ENCODE measurements around the gene SLITRK6.
"Not testable (repeated sequence)": the region's sequence is repeated elsewhere in the genome, so short reads cannot be mapped to it uniquely, and the experiment has no call there.

SLITRK6 gene, protein sequence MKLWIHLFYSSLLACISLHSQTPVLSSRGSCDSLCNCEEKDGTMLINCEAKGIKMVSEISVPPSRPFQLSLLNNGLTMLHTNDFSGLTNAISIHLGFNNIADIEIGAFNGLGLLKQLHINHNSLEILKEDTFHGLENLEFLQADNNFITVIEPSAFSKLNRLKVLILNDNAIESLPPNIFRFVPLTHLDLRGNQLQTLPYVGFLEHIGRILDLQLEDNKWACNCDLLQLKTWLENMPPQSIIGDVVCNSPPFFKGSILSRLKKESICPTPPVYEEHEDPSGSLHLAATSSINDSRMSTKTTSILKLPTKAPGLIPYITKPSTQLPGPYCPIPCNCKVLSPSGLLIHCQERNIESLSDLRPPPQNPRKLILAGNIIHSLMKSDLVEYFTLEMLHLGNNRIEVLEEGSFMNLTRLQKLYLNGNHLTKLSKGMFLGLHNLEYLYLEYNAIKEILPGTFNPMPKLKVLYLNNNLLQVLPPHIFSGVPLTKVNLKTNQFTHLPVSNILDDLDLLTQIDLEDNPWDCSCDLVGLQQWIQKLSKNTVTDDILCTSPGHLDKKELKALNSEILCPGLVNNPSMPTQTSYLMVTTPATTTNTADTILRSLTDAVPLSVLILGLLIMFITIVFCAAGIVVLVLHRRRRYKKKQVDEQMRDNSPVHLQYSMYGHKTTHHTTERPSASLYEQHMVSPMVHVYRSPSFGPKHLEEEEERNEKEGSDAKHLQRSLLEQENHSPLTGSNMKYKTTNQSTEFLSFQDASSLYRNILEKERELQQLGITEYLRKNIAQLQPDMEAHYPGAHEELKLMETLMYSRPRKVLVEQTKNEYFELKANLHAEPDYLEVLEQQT

GRCh38 chr13:85799097-85799582 lies at the start of gene SLITRK6:
TSS of gene SLITRK6 (minus strand) at chr13:85799419. CDS start at chr13:85796508, 2,911 bp downstream.
- DNase-seq, result no peak

- DNase-seq, result no peak
These were observed 47.8 kb upstream of the SLITRK6 start for GRCh38 chr13:85847012-85847411.

DNA sequence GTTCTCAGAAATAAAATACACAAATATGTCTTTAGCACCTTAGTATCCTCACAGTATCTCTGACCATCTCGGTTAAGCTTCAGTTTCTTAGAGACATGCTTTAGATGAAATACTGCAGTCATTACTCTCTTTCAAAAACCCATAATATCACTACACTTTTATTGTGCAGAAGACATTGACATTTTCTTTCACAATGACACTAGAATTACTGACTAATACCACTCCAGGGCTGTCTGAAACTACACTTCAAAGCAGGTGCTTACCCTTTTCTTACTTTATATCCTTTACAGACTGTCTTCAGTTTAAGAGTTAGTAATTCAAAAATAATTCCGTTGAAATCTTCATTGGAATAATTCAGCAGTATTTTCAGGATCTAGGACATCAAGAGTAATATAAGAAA lies 42.2 kb upstream of the SLITRK6 start:
- DNase-seq, result no peak

DNA sequence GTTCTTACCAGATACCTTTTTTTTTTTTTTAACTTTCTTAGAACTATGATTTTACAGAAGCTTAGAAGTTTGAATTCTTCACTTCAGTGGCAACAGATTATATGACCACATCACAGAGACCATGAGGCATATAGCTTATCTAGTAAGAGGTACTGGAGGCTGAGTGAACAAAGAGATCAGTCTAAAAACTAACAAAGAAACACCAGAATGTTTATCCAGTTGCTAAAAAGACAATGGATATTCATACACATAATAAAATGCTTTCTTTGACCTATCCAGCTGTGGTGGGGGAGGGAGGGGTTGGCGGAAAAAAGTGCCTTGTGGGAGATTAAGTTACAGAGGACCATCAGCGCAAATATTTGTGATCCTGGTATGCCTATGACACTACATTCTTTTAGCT lies 34.7 kb upstream of the SLITRK6 start:
- no peak for DNase-seq

GRCh38 chr13:85828094-85828684 lies 29.0 kb upstream of the SLITRK6 start:
- peak; percentile 2 for DNase-seq

GRCh38 chr13:85825454-85825853 lies 26.2 kb upstream of the SLITRK6 start:
- DNase-seq, result no peak

DNA sequence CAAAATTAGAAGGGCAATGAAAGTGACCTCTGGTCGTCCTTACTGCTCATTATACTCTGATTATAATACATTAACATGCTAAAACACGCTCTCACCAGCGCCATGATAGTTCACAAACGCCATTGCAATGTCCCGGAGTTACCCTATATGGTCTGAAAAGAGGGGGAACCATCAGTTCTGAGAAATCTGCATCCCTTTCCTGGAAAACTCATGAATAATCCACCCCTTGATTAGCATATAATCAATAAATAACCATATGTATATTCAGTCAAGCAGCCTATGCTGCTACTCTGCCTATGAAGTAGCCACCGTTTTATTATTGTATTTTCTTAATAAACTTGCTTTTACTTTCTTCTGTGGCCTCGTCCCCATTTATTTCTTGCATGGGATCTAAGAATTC lies 24.6 kb upstream of the SLITRK6 start:
- DNase-seq, result no peak

DNA sequence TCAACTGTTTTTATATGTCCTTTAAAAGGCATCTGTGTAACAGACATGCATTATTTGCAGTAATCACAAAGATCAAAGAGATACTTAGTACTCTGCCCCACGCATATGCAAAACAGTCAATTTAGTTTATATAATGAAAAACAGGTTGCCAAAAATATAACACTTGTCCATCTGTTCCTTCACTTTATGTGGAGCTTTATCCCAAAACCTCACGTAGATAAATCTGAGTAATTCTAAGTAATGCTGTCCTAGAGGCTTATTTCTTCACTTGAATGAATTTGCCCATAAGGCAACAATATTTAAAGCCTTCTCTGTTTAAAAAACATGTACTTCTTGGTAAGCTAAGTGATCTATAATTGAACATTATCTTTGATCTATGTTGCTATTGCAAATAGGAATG lies 20.3 kb upstream of the SLITRK6 start:
- DNase-seq, result no peak

GRCh38 chr13:85816413-85816812 lies 17.2 kb upstream of the SLITRK6 start:
- DNase-seq, result no peak

- no peak for DNase-seq
These were observed 13.1 kb upstream of the SLITRK6 start for GRCh38 chr13:85812282-85812681.

DNA sequence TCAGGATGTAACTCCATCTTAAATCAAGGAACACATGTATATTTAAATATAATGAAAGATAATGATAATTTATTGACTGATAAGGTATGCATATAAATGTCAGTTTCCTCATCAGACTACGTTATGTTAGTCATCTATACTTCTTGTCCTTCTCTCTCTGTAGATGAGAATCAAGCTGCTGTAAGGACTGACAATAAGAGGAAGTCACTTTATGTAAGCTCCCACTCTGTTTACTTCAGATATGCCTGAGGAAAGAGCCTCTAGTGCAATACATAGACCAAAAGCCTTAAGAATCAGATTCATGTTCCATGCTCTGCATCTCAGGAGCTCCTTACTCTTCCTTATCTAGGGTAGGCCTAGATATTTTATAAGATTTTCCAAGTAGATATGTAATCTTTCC lies 9.6 kb upstream of the SLITRK6 start:
- no peak for DNase-seq

- peak; percentile 53 for DNase-seq
These were observed 7.4 kb upstream of the SLITRK6 start for GRCh38 chr13:85806553-85807175.

DNA sequence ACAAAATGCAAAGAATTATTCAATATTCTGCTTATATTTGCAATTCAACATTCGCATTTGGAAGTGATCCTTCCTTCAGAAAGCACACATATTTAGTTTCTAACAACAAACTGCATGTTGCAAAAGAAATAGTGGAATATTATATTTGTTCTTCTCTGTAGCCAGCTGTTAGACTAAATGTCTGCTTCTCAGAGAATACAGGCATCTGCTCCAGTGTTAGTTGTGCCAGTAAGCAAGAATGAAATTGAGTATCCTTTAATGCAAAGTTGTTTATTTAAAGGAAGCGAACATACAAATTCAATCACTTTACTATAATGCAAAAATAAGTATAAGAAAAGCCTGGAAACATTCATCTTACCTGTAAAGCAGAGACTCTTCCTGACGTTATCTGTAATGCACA lies 663 bp downstream of the SLITRK6 start:
- DNase-seq, result no peak

- DNase-seq, result no peak
These were observed 1.9 kb downstream of the SLITRK6 start for GRCh38 chr13:85797311-85797710.

GRCh38 chr13:85785205-85785604 lies 14.0 kb downstream of the SLITRK6 start:
- DNase-seq, result no peak

DNA sequence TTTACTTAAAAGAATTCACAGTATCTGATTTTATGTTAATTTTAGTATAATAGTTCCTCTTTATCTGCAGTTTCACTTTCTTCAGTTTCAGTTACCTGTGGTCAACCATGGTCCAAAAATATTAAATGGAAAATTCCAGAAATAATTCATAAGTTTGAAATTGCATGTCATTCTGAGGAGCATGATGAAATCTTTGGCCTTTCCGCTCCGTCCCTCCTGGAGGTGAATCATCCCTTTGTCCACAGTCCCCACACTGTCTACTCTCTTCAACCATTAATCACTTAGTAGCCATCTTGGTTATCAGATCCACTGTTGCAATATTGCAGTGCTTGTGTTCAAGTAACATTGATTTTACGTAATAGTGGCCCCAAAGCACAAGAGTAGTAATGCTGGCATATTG lies 26.9 kb downstream of the SLITRK6 start:
- DNase-seq, result no peak

GRCh38 chr13:85771856-85772255 lies 27.4 kb downstream of the SLITRK6 start:
- no peak for DNase-seq

GRCh38 chr13:85768946-85769345 lies 30.3 kb downstream of the SLITRK6 start:
- DNase-seq, result no peak

- DNase-seq, result no peak
These were observed 44.1 kb downstream of the SLITRK6 start for GRCh38 chr13:85755123-85755522.

- DNase-seq, result not testable (repeated sequence)
These were observed 55.9 kb downstream of the SLITRK6 start for GRCh38 chr13:85743201-85743770.
